ENCODE results near the gene ACADSB.

The ACADSB gene

DNA sequence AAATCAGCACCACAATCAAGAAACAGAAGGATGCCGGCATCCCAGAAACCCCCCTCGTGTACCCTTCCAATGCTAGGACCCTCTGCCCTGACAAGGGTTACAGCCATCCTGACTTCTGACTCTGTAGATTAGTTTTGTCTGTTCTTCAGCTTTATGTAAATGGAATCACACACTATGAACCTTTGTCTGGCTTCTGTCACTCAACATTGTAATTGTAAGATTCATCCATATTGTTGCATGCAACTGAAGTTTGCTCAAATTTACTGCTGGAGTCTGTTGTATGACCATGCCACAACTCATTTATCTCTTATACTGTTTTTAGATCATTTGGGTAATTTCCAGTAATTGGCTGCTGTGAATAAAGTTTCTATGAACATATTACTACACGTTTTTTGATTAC, 8.7 kb upstream of the ACADSB start:
- DNase-seq (ENCODE audit: low read depth, low spot score) = no peak
- H3K27ac ChIP-seq = no peak overlapping the region

- no peak overlapping the region for H3K27ac ChIP-seq
- no peak for DNase-seq (ENCODE audit: low read depth, low spot score)
These were observed 7.4 kb upstream of the ACADSB start for GRCh38 chr10:123001370-123001769.

DNA sequence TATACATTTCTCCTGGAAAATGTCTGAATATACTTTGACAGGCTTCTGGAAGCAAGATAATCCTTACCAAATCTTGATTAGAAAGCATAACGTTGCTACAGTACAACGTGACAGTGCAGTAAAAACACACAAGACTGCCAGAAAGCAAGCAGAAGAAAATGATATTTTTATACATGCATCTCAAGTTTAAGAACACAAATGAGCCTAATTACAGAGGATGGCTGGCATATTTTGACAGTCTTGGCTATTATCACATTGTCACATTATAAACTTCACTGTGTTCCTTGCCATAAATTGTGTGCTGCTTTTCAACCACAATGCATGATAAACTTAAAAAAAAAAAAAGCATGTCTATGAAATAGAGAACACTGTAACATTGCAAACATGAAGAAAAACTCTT, 4.5 kb upstream of the ACADSB start:
- H3K27ac ChIP-seq = no peak overlapping the region

GRCh38 chr10:123007558-123008354, 1.1 kb upstream of the ACADSB start:
- peak; percentile 41 for DNase-seq (ENCODE audit: low read depth, low spot score)

More for the DNA sequence above, 4.5 kb upstream of the ACADSB start:
- no peak for DNase-seq (ENCODE audit: low read depth, low spot score)

GRCh38 chr10:123009105-123009820, 457 bp downstream of the ACADSB start:
- DNase-seq (ENCODE audit: low read depth, low spot score) = no peak

More at GRCh38 chr10:123007558-123008354, 1.1 kb upstream of the ACADSB start:
- H3K27ac ChIP-seq = peak overlapping the region; percentile 56

DNA sequence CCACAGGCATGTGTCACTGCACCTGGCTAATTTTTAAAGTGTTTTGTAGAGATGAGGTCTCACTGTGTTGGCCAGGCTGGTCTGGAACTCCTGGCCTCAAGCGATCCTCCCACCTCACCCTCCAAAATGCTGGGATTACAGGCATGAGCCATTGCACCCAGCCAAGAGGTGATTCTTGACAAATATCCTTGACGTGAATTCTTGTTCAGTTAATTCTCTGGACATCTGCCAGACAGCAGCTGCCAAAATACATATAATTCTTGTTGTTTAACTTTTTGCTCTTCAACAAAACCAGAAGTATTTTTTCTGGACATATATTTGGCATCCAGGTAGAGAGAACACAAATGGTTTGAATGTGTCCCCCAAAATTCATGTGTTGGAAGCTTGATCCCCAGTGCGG, 3.2 kb downstream of the ACADSB start:
- DNase-seq (ENCODE audit: low read depth, low spot score) = no peak
- H3K27ac ChIP-seq = no peak overlapping the region

More at GRCh38 chr10:123009105-123009820, 457 bp downstream of the ACADSB start:
- no peak overlapping the region for H3K27ac ChIP-seq

GRCh38 chr10:123013456-123014419, 4.9 kb downstream of the ACADSB start:
- no peak overlapping the region for H3K27ac ChIP-seq
- peak; percentile 43 for DNase-seq (ENCODE audit: low read depth, low spot score)

GRCh38 chr10:123014772-123015171, 6.0 kb downstream of the ACADSB start:
- no peak overlapping the region for H3K27ac ChIP-seq
- no peak for DNase-seq (ENCODE audit: low read depth, low spot score)

DNA sequence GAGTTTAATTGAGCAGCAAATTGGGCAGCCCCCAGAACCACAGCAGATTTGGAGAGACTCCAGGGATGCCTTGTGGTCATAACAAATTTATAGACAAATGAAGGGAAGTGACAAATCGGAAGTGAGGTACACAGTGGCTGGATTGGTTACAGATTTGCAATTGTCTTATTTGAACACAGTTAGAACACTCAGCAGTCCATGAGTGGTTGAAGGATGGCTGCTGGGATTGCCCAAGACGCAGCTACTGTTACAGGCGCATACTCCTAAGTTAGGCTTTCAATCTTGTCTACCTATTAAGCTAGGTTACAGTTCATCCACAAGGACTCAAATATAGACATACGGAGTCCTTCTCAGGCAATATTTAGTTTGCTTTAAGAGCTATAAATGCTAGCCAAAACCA, 7.4 kb downstream of the ACADSB start:
- no peak overlapping the region for H3K27ac ChIP-seq
- no peak for DNase-seq (ENCODE audit: low read depth, low spot score)

GRCh38 chr10:123017421-123018165, 8.8 kb downstream of the ACADSB start:
- no peak overlapping the region for H3K27ac ChIP-seq
- DNase-seq (ENCODE audit: low read depth, low spot score) = peak; percentile 12

DNA sequence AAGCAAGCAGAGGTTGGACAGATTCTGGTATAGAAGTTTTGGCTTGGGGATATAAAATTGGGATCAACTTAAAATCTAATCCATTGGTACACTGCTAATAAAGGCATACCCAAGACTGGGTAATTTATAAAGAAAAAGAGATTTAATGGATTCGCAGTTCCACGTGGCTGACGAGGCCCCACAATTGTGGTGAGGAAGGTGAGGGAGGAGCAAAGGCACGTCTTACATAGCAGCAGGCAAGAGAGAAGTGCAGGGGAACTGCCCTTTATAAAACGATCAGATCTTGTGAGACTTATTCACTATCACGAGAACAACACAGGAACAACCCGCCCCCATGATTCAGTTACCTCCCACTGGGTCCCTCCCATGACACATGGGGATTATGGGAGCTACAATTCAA, 9.7 kb downstream of the ACADSB start:
- H3K27ac ChIP-seq = no peak overlapping the region
- no peak for DNase-seq (ENCODE audit: low read depth, low spot score)

DNA sequence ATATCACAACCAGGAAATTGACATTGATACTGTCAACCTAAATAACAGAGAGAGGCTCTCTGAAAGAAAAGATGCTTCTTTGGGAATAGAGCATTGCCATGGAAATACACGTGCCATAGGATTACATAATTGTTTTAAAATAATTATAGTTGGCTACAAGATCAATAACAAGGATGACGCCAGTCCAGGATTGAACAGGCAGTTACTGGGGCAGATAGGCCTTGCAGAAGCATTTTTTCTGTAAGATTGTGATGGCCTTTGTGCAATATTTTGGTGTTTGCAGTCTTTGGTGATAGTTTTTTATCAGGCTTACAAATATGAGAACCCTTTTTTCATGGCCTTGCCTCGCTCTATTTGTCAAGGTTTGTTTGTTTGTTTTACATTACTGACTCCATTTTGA, 10.5 kb downstream of the ACADSB start:
- H3K27ac ChIP-seq = no peak overlapping the region
- DNase-seq (ENCODE audit: low read depth, low spot score) = no peak

GRCh38 chr10:123019941-123020703, 11.3 kb downstream of the ACADSB start:
- H3K27ac ChIP-seq = no peak overlapping the region
- no peak for DNase-seq (ENCODE audit: low read depth, low spot score)

DNA sequence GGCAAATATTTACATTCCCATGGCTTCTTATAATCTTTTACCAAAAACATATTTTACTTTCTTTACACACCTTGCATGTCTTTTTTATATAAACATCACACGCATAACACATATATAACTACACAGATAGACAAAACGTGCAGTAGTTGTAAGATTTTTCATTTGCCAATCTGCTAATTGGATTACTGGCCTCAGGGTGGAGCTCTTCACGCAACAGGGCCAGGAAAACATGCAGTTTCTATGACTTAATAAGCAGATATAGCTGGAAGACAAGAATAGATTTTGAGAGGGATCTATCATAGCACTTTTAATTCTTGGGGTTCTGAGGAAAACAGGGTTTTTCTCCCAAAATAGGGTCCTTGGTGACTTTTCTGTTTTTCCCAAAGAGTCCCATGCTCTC, 12.7 kb downstream of the ACADSB start:
- no peak overlapping the region for H3K27ac ChIP-seq
- no peak for DNase-seq (ENCODE audit: low read depth, low spot score)

DNA sequence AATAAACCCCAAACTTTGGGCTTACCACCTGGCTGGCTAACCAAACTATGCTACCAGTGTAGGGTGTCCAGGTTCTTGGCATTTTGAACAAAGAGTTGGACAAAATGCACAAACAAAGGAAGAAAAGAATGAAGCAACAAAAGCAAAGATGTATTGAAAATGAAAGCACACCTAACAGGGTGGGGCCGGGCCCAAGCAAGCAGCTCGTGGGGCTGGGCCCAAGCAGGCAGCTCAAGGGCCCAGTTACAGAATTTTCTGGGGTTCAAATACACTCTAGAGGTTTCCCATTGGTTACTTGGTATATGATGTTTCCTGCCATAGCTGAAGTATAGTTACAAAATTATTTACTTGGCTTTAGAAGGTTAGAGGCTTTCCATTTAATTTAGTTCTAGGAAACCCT, 15.7 kb downstream of the ACADSB start:
- DNase-seq (ENCODE audit: low read depth, low spot score) = no peak
- H3K27ac ChIP-seq = no peak overlapping the region

DNA sequence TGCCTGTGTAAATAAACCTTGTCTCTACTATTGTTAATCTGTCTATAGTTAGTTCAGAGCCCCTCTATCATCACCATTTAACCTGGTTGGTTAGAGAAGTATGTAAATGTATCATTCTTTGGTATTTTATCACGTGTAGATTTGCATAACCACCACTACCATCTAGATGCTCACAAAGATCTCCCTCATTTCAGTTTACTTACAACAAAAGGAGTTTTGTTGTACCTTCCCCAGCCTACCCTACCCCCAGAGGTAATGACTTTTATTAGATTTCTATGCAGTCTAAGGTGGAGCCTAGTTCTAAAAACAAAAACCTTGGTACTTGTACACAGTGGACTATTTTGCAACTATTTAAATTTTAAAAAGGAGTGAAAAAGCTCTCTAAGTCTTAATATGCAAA, 17.5 kb downstream of the ACADSB start:
- no peak overlapping the region for H3K27ac ChIP-seq
- no peak for DNase-seq (ENCODE audit: low read depth, low spot score)

DNA sequence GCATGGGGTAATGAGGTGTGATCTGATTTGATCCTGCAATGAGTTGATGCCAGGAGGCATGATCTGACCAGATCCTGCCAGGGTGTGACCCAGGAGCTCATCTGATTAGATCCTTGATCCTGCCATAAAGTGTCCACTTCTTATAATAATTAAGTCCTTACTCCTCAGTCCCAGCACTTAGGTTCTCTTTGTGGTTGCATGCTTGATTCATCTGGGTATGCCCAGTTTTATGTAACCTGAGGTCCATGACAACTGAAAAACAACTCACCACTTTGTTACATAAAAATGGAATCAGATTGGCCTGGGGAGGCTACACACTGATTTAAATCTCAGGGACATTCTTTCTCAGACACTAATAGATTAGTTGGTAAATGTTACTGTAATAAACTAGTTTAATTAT, 19.1 kb downstream of the ACADSB start:
- DNase-seq (ENCODE audit: low read depth, low spot score) = no peak

DNA sequence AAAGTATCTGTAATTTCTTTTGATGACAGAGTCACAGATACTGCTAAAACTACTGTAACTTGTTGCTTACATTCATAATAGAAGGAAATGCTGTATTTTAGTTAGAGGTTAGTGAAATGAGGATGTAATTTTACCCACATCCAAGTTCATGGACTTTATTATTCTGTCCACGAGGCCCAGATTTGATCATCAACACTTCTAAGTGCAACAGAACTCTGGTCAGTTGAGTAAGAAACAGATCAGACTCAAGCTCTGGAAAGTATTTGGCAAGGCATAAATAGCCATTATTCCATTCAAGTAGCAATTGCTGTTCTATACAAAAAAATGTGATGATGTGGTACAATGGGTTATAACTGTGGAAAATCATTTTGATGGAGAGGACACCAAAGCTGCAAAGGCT, 22.3 kb downstream of the ACADSB start:
- DNase-seq (ENCODE audit: low read depth, low spot score) = no peak
- no peak overlapping the region for H3K27ac ChIP-seq

More for the DNA sequence above, 19.1 kb downstream of the ACADSB start:
- H3K27ac ChIP-seq = no peak overlapping the region

DNA sequence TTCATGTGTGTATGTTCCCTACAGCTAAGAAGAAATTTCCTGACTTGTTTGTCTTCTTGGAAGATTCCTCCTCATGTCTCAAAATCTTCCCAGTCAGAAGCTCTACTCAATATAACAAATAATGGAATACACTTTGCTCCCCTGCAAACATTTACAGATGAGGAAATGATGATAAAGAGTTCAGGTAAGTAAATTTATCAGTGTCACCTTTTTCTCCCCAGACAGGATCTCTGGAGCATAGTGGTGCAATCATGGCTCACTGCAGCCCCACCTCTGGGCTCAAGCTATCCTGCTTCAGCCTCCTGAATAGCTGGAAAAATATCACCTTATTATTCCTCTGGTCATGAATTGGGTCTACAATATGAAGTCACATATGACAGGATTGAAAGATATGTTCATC, 25.5 kb downstream of the ACADSB start:
- DNase-seq (ENCODE audit: low read depth, low spot score) = no peak
- no peak overlapping the region for H3K27ac ChIP-seq

All from epithelial cell of prostate (primary cell).